TTC549 (cell line): Measurements from ENCODE around the gene KCNQ1.

ENCODE experiments used
- FAIRE-seq: peaks from 2 replicates; lab custom pipeline; 2012; peaks lifted over from hg19 to GRCh38; lab: Jason Lieb, UNC

KCNQ1 gene

DNA sequence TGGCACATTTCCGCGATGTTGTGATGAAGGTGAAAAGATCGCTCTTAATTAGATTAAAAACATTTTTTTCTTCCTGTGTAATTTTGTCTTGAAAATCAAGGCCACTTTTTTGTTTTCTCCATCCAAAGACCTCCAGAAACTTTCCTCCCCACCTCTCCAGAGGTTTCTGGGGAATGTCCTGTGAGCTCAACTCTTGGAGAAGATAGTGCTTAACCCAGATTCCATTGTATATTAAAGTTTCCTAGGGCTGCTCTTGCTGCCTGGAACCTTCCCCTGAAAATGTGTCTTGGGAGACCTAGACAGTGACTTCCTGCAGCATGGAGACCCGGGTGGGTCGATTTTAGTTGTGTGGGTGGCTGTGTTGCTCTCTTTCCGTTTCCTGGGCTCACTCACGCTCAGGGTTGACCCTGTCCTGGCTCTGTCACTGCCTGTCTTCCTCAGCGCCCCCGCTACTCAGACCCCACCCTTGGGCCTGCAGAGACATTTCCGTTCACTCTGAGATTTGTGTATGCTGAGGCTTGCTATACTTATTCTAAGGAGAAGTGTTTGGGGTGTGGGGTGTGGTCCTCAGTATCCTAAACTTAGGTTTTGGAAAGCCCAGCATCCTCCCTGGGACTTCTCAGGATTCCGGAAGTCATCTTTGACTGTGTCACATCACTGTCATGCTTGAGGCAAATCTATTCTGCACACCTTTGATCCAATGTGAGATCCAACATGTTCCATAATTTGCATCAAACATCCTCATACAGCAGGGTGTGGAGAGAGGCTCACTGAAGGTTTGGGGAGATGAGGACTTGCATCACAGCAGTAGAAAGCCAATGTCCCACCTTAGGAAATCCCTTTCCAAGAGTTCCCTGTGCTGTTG is 207.8 kb downstream of the KCNQ1 start:
- no peak for FAIRE-seq

DNA sequence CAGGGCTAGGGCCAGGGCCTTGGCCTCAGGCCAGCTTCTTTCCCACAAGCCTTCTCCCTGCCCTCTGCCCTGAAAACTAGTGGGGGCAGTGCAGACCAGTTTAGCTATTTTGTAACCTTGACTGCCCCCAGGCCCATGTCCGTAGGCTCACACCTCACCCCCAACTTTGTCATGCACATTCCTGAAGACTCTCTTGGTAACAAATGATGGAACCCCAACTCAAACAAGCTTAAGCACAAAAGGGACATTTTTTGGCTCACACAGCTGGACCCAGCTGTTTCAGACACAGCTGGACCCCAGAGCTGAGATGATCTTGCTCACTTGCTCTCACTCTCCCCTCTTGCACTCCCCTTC is 208.4 kb downstream of the KCNQ1 start:
- FAIRE-seq, result no peak

DNA sequence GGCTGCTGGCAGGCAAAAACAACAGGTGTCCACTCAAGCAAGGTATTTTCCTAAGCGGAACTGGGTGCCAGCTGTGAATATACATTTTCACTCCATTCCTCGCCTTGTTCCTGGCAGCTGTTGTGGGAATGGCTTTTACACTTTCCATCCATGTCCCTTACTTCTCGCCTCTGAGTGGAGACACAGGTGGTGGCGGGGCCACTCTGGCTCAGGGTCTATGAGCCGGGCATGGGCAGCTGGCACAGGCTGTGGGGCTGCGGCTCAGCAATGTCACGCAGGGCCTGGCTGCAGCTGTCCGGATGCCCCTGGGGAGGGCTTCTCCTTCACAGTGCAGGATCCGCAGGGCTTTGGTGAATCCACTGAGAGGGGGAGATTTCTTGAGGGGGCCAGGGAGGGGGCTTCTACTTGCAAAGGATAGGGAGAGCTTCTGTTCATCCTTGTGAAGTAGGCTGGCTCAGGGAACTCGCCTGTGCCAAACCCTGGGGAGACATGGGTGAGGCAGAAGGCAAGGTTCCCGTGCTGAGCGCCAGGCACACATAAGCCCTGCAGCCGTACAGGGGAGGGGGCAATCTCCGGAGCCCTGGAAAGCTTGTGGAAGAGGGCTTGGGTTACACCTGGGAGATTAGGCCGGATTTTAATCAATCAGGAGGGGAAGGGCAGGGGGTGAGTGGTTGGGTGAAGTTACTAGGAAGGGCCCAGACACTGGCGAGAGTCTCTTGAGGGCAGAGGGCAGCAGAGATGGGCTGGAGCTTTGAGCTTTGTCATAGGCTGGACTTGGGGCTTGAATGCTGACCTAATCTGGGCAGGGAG is 209.3 kb downstream of the KCNQ1 start:
- FAIRE-seq, result no peak

DNA sequence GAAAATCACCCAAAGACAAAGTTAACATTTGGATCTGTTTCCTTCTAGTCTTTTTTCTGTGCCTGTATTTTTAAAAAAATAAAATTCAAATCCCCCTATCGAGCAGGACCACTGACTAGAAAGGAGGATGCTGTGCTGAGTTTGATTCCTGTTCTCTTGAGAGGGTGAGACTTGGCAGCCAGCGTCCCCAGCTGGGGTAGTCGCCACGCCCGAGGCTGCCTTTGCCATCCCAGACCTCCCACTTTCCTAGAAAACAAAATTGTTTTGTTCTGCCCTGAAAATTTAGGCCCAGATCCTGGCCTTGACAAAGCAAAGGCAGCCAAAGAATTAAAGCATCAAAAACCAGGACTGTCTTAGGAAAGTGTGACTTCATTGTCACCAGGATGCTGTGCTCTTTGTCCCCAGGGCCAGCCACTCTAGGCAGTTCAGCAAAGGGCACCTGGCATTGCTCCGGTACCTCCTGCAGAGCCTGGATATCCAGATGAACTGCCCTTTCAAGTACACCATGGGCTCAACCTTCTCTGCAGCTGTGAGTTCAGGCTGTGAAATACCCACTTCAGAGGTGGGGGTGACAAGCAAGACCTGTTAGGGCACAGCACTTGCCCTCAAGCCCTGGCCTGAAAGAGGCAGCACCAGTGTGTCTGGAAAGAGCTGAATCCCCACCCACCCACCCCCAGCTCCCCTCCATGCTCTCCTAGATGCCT is 210.4 kb downstream of the KCNQ1 start:
- no peak for FAIRE-seq

DNA sequence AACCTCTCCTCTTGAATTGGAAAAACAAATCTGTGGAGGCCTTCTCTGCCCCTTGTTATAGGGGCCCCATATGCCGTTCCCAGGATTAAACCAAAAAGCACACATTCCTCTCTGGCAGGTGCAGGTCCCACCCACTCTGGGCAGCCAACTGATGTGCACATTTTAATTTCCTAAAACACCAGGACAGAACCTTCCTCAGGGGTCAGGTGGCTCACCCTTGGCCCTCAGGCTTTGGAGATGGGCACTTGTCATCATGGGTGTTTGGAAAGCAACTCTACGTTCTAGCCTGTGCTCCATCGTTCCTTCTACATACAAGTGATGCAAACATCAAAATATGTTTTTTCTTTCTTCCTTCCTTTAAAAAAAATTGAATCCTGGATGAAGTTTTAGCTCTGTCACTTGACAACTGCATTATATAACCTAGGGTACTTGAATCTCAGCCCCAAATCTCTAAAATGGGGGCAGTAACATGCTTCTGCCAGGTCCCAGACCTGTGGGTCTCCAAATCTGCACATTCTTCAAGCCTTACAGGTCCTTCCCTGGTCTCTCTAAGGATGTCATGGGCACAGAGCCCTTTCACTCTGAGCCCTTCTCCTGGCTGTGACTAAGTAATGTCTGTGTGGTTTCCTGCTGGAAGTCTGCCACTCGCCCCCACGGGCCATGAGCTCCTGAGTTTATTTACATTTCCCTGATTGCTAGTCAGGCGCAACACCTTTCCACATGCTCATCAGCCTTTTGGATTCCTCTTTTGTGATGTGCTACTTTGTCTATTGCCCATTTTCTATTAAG is 211.2 kb downstream of the KCNQ1 start:
- FAIRE-seq, result no peak

DNA sequence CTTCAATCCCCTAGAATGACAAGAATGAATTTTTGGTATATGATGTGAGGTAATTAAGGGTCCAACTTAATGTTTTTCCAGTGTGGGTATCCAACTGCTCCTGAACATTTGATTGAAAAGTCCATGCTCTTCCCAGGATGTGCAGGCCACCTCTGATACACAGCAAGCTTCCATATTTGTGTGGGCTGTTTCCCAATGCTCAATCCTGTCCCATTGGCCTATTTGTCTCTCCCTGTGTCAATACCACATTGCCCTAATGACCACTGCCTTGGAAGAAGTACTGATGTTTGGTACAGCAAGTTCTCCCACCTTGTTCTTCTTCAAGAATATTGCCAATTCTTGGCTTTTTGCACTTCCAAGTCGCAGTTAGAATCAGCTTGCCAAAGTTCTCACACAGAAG is 212.1 kb downstream of the KCNQ1 start:
- no peak for FAIRE-seq

DNA sequence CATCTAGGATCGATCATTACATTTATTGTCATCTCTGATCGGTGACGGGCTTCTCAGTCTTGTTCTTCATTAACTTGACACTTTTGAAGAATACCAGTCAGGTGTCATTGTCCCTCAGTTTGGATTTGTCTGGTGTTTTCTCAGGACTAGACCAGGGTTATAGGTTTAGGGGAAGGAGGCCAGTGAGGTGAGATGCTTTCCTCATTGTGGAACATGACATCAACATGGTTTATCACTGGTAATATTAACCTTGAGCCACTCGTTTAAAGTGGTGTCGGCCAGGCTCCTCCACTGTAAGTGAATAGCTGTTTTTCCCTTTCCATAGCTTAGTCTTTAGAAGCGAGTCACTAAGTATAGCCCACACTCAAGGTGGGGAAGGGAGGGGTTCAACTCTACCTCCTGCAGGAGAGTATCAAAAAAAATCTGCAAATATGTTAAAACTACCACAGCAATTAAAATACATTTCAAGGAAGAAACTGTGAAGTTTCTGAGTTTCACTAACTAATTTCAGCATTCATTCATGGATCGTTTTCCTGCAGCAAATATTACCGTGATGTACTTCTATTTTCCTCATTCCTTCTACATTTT is 213.0 kb downstream of the KCNQ1 start:
- no peak for FAIRE-seq

DNA sequence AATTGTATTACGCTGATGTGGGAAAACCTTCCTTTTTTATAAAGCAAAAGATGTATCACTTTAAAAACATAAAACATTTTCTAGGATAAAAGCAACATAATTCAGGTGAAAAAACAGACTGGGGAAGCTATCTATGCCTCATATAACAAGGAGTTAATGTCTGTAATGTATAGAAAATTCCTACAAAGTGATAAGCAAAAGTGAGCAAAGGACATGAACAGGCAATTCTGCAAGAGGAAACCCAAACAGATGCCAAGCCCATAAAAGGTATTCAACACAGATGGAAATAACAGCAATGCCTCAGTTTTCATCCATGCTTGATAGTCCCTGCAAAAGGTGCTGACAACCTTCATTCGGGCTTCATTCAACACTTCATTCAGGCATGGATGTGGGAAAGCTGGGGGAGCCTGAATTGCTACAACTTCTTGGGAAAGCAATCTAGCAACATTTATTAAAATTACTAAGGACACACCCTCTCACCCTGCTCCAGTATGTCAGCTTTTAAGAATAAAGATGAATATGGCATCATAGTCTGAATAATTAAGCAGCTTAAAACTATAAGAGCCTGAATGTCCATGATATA is 215.6 kb downstream of the KCNQ1 start:
- FAIRE-seq, result no peak

DNA sequence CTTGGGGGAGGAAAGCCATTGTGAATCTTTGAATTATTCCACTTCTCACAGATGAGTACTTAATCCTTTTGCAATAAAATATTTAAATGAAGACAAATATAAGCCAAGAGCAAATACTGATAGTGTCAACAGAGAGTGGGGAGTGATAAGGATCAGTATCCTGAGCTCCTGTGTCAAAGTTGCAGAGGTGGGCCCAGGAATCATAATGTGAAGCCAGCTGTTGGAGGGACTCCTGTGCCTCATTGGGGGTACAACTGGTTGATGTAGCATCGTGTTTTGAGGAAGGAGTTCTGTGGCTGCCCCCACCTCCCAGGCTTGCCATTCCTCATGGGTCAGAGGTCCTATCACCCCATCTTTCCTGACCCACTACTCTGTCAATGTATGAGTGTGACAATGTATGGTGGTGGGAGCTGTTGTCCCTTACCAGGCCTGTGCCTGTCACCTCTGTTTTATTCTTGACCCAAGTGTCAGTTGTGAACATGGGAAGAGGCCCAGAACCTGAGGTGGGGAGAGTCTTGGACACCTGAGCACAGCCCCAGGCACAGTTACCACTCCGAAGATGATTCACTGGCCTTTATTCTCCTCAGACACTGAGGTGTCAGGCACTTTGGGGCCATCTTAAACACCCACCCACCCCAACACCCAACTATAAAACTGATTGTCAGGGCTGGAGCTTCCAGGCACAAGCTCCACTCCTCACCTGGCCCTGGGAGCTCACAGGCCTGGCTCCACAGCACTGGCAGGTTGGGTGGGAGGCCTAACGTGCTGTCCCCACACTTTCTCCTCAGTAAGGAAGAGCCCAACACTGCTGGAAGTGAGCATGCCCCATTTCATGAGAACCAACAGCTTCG is 216.6 kb downstream of the KCNQ1 start:
- no peak for FAIRE-seq

DNA sequence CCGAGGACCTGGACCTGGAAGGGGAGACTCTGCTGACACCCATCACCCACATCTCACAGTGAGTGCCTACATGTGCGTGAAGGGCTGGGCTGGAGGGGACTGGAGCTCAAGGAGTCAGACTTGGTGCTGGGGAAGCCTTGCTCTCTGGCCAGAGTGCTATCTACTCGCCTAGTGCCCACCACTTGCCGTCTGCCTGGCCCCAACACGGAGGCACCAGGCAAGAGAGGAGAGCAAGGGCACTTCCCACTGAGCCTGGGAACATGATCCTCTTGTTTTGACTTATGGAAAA is 217.2 kb downstream of the KCNQ1 start:
- no peak for FAIRE-seq

DNA sequence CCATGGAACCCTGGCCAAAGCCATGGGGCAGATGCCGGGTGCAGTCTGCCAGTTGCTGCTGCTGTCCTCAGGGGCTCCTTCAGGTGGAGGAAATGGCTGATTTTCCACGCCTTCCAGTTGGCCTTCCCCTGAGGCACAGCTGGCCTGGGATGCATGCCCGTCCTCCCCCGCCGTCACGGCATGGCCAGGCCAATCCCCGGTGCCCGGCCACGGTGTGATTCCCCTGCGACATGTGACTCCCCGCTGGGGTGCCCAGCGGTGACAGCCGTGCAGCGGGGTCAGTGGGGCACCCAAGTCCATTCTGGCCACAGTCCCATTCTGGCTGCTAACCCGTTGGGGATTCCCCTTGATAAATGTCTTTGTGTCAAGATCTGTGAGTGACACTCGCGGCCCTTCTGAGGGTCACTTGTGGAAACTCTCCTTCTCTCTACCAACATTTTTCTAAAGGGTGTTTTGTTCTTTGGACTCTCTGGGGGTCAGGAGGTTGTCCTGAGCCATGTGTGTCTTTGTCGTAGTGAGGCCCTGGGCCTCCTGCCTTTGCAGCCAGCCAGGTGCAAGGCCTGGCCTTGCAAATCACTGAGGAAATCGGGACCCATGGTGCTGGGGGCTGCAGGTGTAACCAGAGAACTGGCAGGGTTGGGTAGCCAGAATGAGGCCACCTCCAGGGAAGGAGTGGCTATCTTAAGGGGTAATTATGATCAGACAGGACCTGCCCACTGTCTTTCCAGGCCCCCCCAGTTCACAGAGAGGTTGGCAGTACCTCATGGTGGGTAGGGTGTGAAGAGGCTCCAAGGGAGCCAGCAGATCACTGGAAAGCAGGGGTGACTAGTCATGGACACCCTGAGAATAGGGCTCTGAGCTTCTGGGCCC is 217.9 kb downstream of the KCNQ1 start:
- no peak for FAIRE-seq

DNA sequence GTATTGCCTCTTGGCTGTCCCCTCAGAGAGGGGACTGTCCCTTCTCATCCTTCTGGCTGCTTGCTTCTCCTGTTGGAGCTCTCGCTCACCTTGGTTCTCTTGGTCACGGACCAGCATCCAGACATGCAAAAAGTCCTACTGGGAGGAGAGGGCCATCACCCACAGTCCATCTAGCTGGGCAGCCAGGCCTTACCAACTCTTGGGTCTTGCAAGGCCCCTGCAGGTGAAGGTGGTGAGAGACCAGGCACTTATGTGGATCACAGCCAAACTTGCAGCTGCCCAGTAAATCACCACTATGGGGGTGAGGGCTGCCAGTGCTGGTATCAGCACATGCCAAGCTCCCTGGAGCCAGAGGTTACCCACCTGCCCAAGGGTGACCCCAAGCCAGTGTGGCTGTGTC is 218.7 kb downstream of the KCNQ1 start:
- FAIRE-seq, result no peak

DNA sequence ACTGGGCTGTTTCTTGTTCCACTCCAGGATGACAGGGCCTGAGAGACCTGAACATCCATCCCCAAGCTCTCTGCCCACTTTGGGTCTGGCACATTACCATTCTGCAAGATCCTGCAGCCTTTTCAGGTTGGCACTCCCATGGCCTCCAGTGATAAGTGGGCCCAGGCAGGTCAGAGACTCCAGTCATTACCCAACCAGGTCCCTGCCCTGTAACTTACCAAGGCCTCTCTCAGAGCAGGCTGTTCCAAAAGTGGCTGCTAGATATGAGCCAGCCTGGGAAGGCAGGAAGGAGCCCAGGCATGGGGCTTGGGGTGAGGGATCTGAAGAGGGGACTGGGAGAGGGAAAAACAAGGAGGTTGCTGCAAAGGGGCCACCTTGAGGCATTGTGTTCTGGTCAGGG is 219.1 kb downstream of the KCNQ1 start:
- FAIRE-seq, result no peak

DNA sequence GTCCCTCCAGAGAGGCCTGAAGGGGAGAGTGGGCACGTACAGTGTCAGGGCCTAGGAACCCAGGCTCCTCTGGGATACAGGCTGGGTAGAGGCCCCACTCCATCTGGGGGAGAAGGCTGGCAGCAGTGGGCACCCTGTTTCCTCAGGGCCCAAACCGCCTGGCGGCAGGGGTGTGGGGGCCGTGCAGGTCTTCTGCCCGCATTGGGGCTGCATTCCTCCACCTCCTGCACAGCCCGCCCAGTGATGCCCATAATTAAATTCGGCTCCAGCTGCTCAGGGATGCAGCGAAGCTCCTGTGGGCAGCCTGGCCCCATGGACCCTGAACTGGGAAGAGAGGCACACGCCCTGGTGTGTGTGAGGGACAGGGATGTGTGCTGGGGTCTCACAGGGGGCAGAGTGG is 219.6 kb downstream of the KCNQ1 start:
- FAIRE-seq, result no peak

DNA sequence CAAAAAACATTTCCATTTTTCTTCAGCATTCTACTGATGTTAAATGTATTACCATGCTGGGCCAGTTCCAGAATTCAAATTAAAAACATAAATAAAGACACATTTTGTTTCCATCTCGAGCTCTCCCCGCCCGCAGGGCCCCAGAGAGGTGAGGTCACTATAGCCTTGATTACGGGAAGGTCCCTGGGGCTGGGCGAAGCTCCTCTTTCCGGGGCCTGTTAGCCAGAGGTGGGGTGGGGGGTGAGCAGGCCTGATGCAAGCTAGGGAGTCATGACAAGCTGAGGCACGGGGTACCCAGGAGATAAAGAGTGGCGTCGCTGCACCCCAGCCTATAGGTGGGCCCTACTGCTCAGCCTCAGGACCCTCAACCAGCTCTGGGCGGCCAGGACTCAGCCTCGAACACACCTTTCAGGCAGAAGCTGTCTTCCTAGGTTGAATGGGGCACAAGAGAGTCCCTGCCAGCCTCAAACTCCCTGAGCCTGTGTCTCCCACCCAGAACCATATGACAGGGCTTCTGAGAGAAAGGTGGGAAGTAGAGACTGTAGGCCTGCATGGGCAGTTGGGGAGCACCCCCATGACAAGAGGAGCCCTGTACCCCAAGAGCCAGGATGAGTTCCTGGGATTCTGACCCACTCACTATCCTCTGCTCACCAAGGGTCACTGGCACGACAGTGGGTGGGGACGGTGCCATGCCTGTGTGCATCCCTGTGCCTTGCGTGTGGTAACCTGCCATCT is 220.2 kb downstream of the KCNQ1 start:
- no peak for FAIRE-seq

DNA sequence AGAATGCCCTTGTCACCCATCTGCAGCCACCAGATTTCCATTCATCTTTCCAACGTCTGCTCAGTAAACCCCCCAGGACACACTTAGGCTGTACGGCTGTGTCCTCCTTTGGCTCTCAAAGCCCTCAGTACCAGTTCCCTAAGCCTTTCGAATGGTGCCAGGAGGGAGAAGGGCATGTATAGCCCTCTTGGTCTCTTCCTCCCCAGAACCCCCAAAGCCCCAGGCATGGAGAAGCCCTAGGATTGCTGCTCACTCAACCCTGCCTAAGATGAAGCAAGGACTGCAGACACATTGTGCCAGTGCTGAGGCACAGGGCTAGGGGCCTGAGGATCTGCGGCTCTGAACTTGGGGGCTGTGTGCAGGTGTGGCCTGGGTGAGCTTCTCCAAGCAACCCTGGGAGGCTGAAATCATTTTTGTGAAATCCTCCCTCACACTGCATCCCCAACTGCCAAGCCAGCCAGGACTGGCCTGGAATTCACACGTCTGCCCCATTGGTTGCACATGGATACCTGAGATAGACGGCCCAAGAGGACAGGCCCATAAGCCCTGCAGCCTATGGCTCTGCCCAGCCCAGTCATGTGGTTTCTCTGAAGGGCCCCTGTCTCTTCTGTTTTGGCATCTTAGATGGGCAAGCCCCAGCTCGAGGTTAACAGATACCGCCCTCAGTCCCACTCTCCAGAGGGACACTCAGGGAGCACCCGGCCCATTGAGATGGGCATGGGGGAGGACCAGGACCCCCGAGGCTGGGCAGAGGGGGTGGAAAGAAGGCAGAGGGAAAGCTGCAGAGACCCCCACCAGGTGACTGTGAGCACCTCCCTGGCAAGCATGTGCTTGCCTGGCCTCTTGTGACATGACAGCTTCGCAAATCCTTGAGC is 221.0 kb downstream of the KCNQ1 start:
- no peak for FAIRE-seq

DNA sequence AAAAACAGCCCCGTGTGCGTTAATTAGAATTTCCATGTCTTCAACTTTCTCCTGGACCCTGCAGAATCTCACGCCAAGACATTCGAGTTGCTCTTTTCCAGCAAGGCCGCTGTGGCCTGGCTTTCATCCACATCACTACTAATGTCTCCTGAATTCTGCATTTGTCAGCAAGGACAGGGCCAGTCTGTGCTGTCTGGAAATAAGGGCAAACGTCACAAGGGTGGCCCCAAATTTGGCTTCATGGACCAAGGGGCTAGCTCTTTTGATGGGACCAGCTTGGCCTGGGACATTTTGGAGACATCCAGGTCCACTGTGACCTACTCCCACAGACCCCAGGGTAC is 221.6 kb downstream of the KCNQ1 start:
- FAIRE-seq, result no peak
